Measurements from ENCODE around the gene SNX32. TPM values are rescaled to one million over a fixed set of nuclear protein-coding genes. Genes with fewer than 3 reads are reported as not detected.
A peak's percentile ranks its signal among the peaks of the same experiment; 100 is the strongest.

Gene SNX32
- total RNA-seq, 1 experiment from 2014 or later, result not detected

- RAD21 ChIA-PET (ENCODE audit: low non-redundant PET in 1 of 2, low total read pairs in 2 of 2, uncharacterized antibody in 2 of 2, unreplicated experiment in 2 of 2), result interaction anchor here (0.6 to 2.2 kb wide), 13 partner anchors 19 to 188 kb away, joined by 3 to 12 read pairs (median 3); partner anchors contain the start of gene KAT5 (in 1 of the 2)
- H3K27me3 ChIP-seq (ENCODE audit: insufficient read depth, low read length), result no peaks in the 10 kb centered on the region
Measured at GRCh38 chr11:65817835-65818680, 15.7 kb upstream of the SNX32 start.

More at GRCh38 chr11:65817835-65818680, 15.7 kb upstream of the SNX32 start:
- Histone ChIP-seq H3K27ac (ENCODE audit: low read depth, low read length) (peak overlapping the region; percentile 51; the same call in 1 of the 2 replicates), H3K36me3 (ENCODE audit: control insufficient read depth in 1 of 2, insufficient read depth in 2 of 2, low read length in 2 of 2) (no peaks in the 10 kb centered on the region), H3K4me2 (ENCODE audit: low read length) (peak overlapping the region; percentile 76), H3K4me1 (ENCODE audit: control insufficient read depth in 1 of 2, insufficient read depth in 2 of 2, low read length in 2 of 2) (peaks cover 0 to 12% of the 10 kb centered on the region in 2 experiments; a peak in 2 of 4 replicates), H2AFZ (ENCODE audit: low read depth, low read length, poor library complexity, severe bottlenecking) (peak overlapping the region; percentile 88), H3K9me3 (ENCODE audit: control insufficient read depth in 1 of 2, insufficient read depth in 1 of 2, low read depth in 1 of 2, low read length in 2 of 2) (no peaks in the 10 kb centered on the region), H3K9ac (ENCODE audit: low read length) (peak overlapping the region; percentile 67), H3K79me2 (ENCODE audit: insufficient read depth, low read length) (no peaks in the 10 kb centered on the region), H4K20me1 (ENCODE audit: insufficient read depth) (no peaks in the 10 kb centered on the region), H3K9me2 (ENCODE audit: insufficient read depth) (no peaks in the 10 kb centered on the region), H3K4me3 (replicated peaks in 1 of 2; ENCODE audit: low read depth in 1 of 2, low read length in 2 of 2) (peak overlapping the region; percentile 51 to 65)
- ATAC-seq (peak; percentile 94), DNase-seq (ENCODE audit: low read depth, low spot score) (peak; percentile 76)
- intact Hi-C loops (cut with micrococcal nuclease), result loop anchor here (1.0 kb wide), 4 partner anchors 38 to 171 kb away; partner anchors contain the start of genes AP5B1 and KAT5
- BruUV-seq (replicated peaks), result no TSS peak
- CTCF ChIA-PET, result interaction anchor here (0.6 to 3.7 kb wide), 12 partner anchors 9 to 209 kb away, joined by 3 to 36 read pairs (median 4); partner anchors contain the start of gene KAT5
- POLR2A ChIA-PET, result interaction anchor here (0.6 to 2.6 kb wide), 5 partner anchors 13 to 106 kb away, joined by 3 to 8 read pairs (median 5); partner anchors contain the start of genes AP5B1, KAT5 and MUS81
- TF ChIP-seq REST (IDR thresholded peaks at IDR 0.05; ENCODE audit: low read depth) (no peak), CTCF (IDR thresholded peaks at IDR 0.05 in 2 of 3, conservative IDR thresholded peaks at IDR 0.05 in 1 of 3; ENCODE audit: borderline replicate concordance in 1 of 3, insufficient read depth in 1 of 3, low read depth in 2 of 3, low read length in 2 of 3) (peak; percentile 88 to 99 (median 97)), EGR1 (IDR thresholded peaks at IDR 0.05; ENCODE audit: low read depth) (no peak), CEBPB (IDR thresholded peaks at IDR 0.05; ENCODE audit: low read depth) (no peak), CBX3 (IDR thresholded peaks at IDR 0.05; ENCODE audit: low read depth) (peak; percentile 98), TCF7L2 (IDR thresholded peaks at IDR 0.05; ENCODE audit: borderline replicate concordance, extremely low read depth, insufficient read depth, insufficient read length) (no peak), ZNF274 (IDR thresholded peaks at IDR 0.05; ENCODE audit: low read depth, low read length) (no peak), SP1 (IDR thresholded peaks at IDR 0.05; ENCODE audit: low read depth) (peak; percentile 27; the same call in 1 of the 2 replicates), RAD21 (IDR thresholded peaks at IDR 0.05; ENCODE audit: low read depth) (peak; percentile 96), FOSL1 (IDR thresholded peaks at IDR 0.05; ENCODE audit: low read depth) (no peak), ZFX (IDR thresholded peaks at IDR 0.05) (no peak; the same call in 1 of the 2 replicates), SIN3A (IDR thresholded peaks at IDR 0.05; ENCODE audit: low read depth) (peak; percentile 41; the same call in 1 of the 2 replicates), EZH2phosphoT487 (IDR thresholded peaks at IDR 0.05; ENCODE audit: borderline replicate concordance) (no peak), ELF1 (IDR thresholded peaks at IDR 0.05; ENCODE audit: borderline replicate concordance, low read depth) (no peak), POLR2AphosphoS5 (IDR thresholded peaks at IDR 0.05; ENCODE audit: low read depth, low read length) (peak; percentile 31), ATF3 (IDR thresholded peaks at IDR 0.05) (no peak), MAX (IDR thresholded peaks at IDR 0.05) (peak; percentile 86), EZH2 (IDR thresholded peaks at IDR 0.05) (no peak)

Measured in HCT116 (cell line).